Stimulated activated CD8-positive, alpha-beta memory T cell treated with anti-CD3 and anti-CD28 coated beads, Interleukin-7, amount 100 ng/mL, for 48 hours (primary cell): Measurements from ENCODE around the gene HIP1.
"Not testable (repeated sequence)": the region's sequence is repeated elsewhere in the genome, so short reads cannot be mapped to it uniquely, and the experiment has no call there.

Experiments used
- DNase-seq, 2 donors: peaks; one replicate each; pipeline ENCODE4 v3.0.0-alpha.2; 2020; ENCODE audit warnings: low read depth in 1 of 2; ENCODE audit errors: extremely low read depth in 1 of 2

The HIP1 gene

GRCh38 chr7:75584354-75584753, 154.4 kb downstream of the HIP1 start:
- DNase-seq, result no peak

GRCh38 chr7:75583255-75583654, 155.5 kb downstream of the HIP1 start:
- DNase-seq, result no peak

GRCh38 chr7:75579899-75580298, 158.8 kb downstream of the HIP1 start:
- no peak for DNase-seq

- no peak for DNase-seq
These were observed 160.7 kb downstream of the HIP1 start for GRCh38 chr7:75578081-75578480.

GRCh38 chr7:75575488-75576121, 163.1 kb downstream of the HIP1 start:
- DNase-seq, result no peak

GRCh38 chr7:75573477-75574019, 165.2 kb downstream of the HIP1 start:
- no peak for DNase-seq

GRCh38 chr7:75572814-75573213, 165.9 kb downstream of the HIP1 start:
- no peak for DNase-seq

- no peak for DNase-seq
These were observed 166.3 kb downstream of the HIP1 start for GRCh38 chr7:75572396-75572795.

GRCh38 chr7:75571209-75571608, 167.5 kb downstream of the HIP1 start:
- DNase-seq, result no peak

GRCh38 chr7:75569629-75570282, 169.0 kb downstream of the HIP1 start:
- not testable (repeated sequence) for DNase-seq

GRCh38 chr7:75567948-75568595, 170.7 kb downstream of the HIP1 start:
- no peak for DNase-seq

- DNase-seq, result no peak
These were observed 173.5 kb downstream of the HIP1 start for GRCh38 chr7:75565132-75565837.

GRCh38 chr7:75563171-75563570, 175.6 kb downstream of the HIP1 start:
- DNase-seq, result no peak

- no peak for DNase-seq
These were observed 178.8 kb downstream of the HIP1 start for GRCh38 chr7:75559976-75560365.

GRCh38 chr7:75559355-75559975, 179.3 kb downstream of the HIP1 start:
- DNase-seq, result no peak

GRCh38 chr7:75556835-75557234, 181.9 kb downstream of the HIP1 start:
- DNase-seq, result not testable (repeated sequence)

- no peak for DNase-seq
These were observed 183.0 kb downstream of the HIP1 start for GRCh38 chr7:75555736-75556135.

GRCh38 chr7:75546237-75547015, 192.3 kb downstream of the HIP1 start:
- no peak for DNase-seq

- DNase-seq, result no peak
These were observed 201.0 kb downstream of the HIP1 start for GRCh38 chr7:75537731-75538130.

- no peak for DNase-seq
These were observed 201.7 kb downstream of the HIP1 start for GRCh38 chr7:75536940-75537538.
